GM21576 (cell line): Measurements from ENCODE around the gene ZNF318.

Source experiments
- ATAC-seq: cut with Tn5 transposase; IDR thresholded peaks from one replicate; pipeline ENCODE4 v1.9.1; 2021; ENCODE audit warnings: mild to moderate bottlenecking, moderate library complexity; ENCODE audit not compliant: unreplicated experiment

Gene ZNF318

DNA sequence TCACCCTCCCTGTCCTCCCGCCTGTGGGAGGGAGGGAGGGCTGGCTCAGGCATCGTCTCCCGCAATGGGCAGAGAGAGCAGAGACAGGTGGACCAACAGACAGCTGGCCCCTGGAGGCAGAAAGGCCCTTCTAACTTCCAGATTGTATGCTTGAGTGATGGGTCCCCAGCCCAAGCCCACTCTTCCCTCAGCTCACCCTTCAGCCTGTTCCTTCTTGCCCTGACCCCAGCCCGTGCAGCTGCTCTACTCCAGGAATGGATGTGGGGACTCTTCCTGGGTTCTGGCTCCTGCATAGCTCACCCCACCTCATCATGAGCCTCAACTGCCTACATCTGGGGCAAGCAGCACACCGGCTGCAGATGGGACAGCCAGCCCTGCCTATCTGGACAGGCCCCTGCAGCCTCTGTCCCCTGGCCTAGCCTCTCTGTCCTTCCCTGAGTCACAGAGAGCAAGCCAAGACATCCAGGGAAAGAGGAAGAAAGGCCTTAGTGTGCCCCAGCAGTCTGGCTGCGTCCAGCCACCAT is 82.9 kb downstream of the ZNF318 start:
- ATAC-seq = no peak
